Measurements from ENCODE around the gene CYP26C1. TPM values are rescaled to one million over a fixed set of nuclear protein-coding genes. Genes with fewer than 3 reads are reported as not detected.

Gene CYP26C1
- total RNA-seq, 1 experiment from 2014 or later: 0.45 TPM

GRCh38 chr10:93065675-93066543, 5.3 kb downstream of the CYP26C1 start:
- Mint-ChIP-seq H3K4me1 (ENCODE audit: low read depth, unreplicated experiment) (no peaks in the 10 kb centered on the region), H3K9me3 (ENCODE audit: low read depth, unreplicated experiment) (no peaks in the 10 kb centered on the region), H3K27ac (ENCODE audit: unreplicated experiment) (no peak overlapping the region), H3K36me3 (ENCODE audit: insufficient read depth, unreplicated experiment) (no peaks in the 10 kb centered on the region), H3K4me3 (ENCODE audit: low read depth, unreplicated experiment) (no peak overlapping the region), H3K27me3 (ENCODE audit: unreplicated experiment) (no peaks in the 10 kb centered on the region)
- CTCF ChIA-PET: no interaction called here
- no TSS peak for BruUV-seq (replicated peaks)
- intact Hi-C loops (cut with micrococcal nuclease; ENCODE audit: unreplicated experiment): no loop called here
- no peak for DNase-seq
- TF ChIP-seq, protein P1, sequence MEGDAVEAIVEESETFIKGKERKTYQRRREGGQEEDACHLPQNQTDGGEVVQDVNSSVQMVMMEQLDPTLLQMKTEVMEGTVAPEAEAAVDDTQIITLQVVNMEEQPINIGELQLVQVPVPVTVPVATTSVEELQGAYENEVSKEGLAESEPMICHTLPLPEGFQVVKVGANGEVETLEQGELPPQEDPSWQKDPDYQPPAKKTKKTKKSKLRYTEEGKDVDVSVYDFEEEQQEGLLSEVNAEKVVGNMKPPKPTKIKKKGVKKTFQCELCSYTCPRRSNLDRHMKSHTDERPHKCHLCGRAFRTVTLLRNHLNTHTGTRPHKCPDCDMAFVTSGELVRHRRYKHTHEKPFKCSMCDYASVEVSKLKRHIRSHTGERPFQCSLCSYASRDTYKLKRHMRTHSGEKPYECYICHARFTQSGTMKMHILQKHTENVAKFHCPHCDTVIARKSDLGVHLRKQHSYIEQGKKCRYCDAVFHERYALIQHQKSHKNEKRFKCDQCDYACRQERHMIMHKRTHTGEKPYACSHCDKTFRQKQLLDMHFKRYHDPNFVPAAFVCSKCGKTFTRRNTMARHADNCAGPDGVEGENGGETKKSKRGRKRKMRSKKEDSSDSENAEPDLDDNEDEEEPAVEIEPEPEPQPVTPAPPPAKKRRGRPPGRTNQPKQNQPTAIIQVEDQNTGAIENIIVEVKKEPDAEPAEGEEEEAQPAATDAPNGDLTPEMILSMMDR (IDR thresholded peaks at IDR 0.05; ENCODE audit: unreplicated experiment): no peak

- H3K4me1 Mint-ChIP-seq (ENCODE audit: low read depth, unreplicated experiment): no peaks in the 10 kb centered on the region
- TF ChIP-seq, protein P1 (IDR thresholded peaks at IDR 0.05; ENCODE audit: unreplicated experiment): no peak
- H3K9me3 Mint-ChIP-seq (ENCODE audit: low read depth, unreplicated experiment): no peaks in the 10 kb centered on the region
- H3K4me3 Mint-ChIP-seq (ENCODE audit: low read depth, unreplicated experiment): no peak overlapping the region
- H3K27me3 Mint-ChIP-seq (ENCODE audit: unreplicated experiment): no peaks in the 10 kb centered on the region
- H3K36me3 Mint-ChIP-seq (ENCODE audit: insufficient read depth, unreplicated experiment): peaks cover under 1% of the 10 kb centered on the region
- CTCF ChIA-PET: no interaction called here
- H3K27ac Mint-ChIP-seq (ENCODE audit: unreplicated experiment): no peak overlapping the region
- intact Hi-C loops (cut with micrococcal nuclease; ENCODE audit: unreplicated experiment): no loop called here
- no peak for DNase-seq
- BruUV-seq (replicated peaks): no TSS peak
Observed at GRCh38 chr10:93066544-93066913, 5.9 kb downstream of the CYP26C1 start.

DNA sequence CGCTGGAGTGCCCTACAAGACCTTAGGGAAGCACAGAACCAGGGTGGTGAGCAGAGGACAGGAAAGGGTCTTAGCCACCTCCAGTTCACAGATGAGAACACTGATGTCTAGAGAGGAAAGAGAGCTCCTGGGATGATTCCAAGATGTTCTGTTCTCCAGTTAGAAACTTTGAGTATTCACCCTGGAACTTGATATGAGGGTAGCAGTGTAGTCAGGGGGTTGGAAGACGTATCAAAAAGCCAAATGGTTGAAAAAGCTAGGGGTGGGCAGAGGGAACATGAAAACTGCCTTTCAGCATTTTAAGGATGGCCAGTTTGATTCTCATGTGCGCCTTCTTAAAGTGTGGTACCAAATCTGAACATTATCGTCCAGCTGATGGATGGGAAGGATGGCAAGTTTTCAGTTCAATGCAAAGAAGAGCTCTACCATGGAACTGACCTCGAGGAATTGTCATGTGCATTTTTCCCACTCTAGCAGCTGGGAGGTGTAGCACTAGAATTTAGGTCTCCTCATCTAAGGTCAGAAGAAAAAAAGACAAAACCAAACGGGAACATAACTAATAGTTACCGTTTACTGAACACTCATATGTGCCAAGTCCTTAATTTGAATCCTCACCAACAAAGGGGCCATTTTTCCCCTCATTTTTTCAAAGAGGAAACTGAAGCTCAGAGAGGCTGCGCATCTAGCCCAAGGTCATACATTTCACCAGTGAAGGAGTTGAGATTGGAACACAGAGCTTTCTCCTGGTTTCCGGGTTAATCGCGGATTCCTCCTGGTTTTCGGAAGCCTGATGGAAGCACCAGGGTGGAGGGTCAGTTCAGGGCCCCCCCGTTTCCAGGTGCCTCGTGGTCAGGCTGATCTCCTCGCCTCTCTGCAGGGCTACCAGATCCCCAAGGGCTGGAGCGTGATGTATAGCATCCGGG, 7.1 kb downstream of the CYP26C1 start:
- DNase-seq: no peak
- Mint-ChIP-seq H3K4me3 (ENCODE audit: low read depth, unreplicated experiment) (no peak overlapping the region), H3K36me3 (ENCODE audit: insufficient read depth, unreplicated experiment) (peaks cover 12% of the 10 kb centered on the region), H3K27ac (ENCODE audit: unreplicated experiment) (no peak overlapping the region), H3K27me3 (ENCODE audit: unreplicated experiment) (no peaks in the 10 kb centered on the region), H3K4me1 (ENCODE audit: low read depth, unreplicated experiment) (no peaks in the 10 kb centered on the region), H3K9me3 (ENCODE audit: low read depth, unreplicated experiment) (no peaks in the 10 kb centered on the region)
- CTCF ChIA-PET: no interaction called here
- no TSS peak for BruUV-seq (replicated peaks)
- intact Hi-C loops (cut with micrococcal nuclease; ENCODE audit: unreplicated experiment): no loop called here
- TF ChIP-seq, protein P1 (IDR thresholded peaks at IDR 0.05; ENCODE audit: unreplicated experiment): no peak

- Mint-ChIP-seq H3K27ac (ENCODE audit: unreplicated experiment) (no peak overlapping the region), H3K9me3 (ENCODE audit: low read depth, unreplicated experiment) (no peaks in the 10 kb centered on the region), H3K4me1 (ENCODE audit: low read depth, unreplicated experiment) (no peaks in the 10 kb centered on the region), H3K4me3 (ENCODE audit: low read depth, unreplicated experiment) (no peak overlapping the region), H3K27me3 (ENCODE audit: unreplicated experiment) (no peaks in the 10 kb centered on the region), H3K36me3 (ENCODE audit: insufficient read depth, unreplicated experiment) (peaks cover 19% of the 10 kb centered on the region)
- DNase-seq: no peak
- CTCF ChIA-PET: no interaction called here
- BruUV-seq (replicated peaks): no TSS peak
- intact Hi-C loops (cut with micrococcal nuclease; ENCODE audit: unreplicated experiment): no loop called here
- TF ChIP-seq, protein P1 (IDR thresholded peaks at IDR 0.05; ENCODE audit: unreplicated experiment): no peak
Observed at GRCh38 chr10:93068411-93069244, 8.0 kb downstream of the CYP26C1 start.
